GM19324 (cell line): ENCODE results near the gene THAP3.

ENCODE experiments used
- ATAC-seq: cut with Tn5 transposase; IDR thresholded peaks from one replicate; pipeline ENCODE4 v1.9.1; 2021; ENCODE audit warnings: mild to moderate bottlenecking, moderate library complexity; ENCODE audit not compliant: unreplicated experiment, low FRiP score

Gene THAP3, protein sequence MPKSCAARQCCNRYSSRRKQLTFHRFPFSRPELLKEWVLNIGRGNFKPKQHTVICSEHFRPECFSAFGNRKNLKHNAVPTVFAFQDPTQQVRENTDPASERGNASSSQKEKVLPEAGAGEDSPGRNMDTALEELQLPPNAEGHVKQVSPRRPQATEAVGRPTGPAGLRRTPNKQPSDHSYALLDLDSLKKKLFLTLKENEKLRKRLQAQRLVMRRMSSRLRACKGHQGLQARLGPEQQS

DNA sequence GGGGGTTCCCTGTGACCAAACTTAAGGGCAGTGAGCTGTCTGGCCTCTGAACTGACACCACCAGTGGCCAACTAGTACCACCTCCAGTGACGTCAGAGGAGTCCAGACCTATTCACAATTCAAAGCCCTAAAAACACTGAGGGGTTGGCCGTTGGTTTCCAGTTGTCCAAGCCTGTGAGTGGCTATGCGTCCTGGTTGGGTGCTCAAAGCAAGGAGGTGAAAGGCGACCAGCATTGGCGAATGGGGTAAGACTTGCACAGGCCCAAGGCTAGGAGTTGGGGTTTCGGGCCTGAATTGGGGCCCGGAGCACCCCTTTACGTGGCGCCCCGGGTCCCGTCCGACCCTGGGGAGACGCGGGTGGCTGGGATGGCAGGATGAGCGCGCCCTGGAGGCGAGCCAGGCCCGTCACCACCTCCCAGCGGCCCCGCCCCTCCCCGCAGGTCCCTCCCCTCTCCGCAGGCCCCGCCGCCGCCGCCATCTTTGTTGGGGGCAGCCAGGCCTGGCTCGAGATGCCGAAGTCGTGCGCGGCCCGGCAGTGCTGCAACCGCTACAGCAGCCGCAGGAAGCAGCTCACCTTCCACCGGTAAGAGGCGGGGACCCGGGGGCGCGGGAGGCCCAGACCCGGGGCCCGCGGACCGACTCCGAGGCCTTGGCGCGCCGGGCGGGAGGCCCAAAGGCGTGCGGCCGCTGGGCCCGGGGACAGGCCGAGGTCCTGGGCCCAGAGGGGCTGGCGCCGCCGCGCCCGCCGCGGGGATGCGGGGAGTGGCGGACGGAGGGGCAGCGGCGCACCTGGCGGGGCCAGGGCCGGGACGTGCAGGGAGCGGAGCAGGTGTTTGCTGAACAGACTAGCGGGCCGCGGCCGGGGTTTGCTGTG is at the start of gene THAP3:
Gene THAP3, plus strand, starts transcription at position 159 of the 874 bp plus-strand sequence. Its CDS starts 351 bp downstream, at position 510.
- peak; percentile 78 for ATAC-seq

DNA sequence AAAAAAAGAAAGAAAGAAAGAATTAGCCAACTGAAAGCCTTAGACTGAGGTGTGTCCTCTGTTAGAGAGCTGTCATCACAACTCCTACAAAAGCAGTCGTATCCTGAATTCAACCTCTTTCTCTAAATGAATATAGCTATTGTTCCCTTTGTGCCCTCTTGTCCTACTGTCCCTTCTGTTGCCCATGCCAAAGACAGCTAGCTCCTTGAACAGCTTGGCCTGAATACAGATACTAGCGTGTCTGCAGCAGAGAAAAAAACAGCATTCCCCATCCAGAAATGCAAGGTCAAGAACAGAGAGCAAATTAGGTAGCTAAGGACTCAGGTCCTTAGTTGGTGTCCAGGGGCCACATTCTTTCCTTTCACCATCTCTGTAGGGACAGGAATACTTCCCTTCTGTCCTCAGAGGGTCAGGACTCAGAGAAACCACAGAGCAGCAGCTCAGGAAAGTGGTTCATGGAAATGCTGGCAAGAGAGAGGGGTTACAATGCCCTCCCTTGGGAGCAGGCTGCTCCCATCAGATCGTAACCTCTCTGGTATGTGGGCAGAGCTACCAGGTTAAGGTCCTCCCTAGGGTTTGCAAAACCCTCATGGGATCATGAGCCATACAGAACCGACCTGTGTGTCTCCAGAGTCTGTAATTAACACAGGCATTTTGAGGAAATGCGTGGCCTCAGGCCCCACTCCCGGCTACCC is 46.7 kb upstream of the THAP3 start:
- ATAC-seq: no peak

DNA sequence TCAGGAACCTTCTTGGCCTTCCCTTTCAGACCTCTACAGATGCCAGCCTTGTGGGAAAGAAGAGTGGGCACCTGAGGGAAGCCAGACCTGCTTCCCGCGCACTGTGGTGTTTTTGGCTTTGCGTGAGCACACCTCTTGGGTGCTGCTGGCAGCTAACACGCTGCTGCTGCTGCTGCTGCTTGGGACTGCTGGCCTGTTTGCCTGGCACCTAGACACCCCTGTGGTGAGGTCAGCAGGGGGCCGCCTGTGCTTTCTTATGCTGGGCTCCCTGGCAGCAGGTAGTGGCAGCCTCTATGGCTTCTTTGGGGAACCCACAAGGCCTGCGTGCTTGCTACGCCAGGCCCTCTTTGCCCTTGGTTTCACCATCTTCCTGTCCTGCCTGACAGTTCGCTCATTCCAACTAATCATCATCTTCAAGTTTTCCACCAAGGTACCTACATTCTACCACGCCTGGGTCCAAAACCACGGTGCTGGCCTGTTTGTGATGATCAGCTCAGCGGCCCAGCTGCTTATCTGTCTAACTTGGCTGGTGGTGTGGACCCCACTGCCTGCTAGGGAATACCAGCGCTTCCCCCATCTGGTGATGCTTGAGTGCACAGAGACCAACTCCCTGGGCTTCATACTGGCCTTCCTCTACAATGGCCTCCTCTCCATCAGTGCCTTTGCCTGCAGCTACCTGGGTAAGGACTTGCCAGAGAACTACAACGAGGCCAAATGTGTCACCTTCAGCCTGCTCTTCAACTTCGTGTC is 45.9 kb upstream of the THAP3 start:
- no peak for ATAC-seq

DNA sequence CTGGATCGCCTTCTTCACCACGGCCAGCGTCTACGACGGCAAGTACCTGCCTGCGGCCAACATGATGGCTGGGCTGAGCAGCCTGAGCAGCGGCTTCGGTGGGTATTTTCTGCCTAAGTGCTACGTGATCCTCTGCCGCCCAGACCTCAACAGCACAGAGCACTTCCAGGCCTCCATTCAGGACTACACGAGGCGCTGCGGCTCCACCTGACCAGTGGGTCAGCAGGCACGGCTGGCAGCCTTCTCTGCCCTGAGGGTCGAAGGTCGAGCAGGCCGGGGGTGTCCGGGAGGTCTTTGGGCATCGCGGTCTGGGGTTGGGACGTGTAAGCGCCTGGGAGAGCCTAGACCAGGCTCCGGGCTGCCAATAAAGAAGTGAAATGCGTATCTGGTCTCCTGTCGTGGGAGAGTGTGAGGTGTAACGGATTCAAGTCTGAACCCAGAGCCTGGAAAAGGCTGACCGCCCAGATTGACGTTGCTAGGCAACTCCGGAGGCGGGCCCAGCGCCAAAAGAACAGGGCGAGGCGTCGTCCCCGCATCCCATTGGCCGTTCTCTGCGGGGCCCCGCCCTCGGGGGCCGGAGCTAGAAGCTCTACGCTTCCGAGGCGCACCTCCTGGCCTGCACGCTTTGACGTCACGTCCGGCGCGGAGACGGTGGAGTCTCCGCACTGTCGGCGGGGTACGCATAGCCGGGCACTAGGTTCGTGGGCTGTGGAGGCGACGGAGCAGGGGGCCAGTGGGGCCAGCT is 45.1 kb upstream of the THAP3 start, which contains the start of gene ZBTB48:
Gene ZBTB48, plus strand, starts transcription at position 621 of the 745 bp plus-strand sequence. CDS start 616 bp downstream, outside the sequence.
- ATAC-seq: peak; percentile 95

DNA sequence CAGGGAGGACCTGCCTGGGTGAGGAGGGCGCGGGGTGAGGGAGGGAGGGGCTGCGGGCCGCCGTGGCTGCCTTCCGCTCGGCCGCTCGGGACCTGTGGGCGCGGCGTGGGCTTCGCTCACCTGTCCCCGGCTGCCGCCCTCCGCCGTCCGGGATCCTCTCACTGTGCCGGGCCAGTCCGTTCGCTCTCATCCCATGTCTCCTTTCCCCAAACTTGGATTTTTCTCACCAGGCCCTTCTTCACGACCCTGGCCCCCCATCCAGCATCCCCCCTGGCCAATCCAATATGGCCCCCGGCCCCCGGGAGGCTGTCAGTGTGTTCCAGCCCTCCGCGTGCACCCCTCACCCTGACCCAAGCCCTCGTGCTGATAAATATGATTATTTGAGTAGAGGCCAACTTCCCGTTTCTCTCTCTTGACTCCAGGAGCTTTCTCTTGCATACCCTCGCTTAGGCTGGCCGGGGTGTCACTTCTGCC is 44.5 kb upstream of the THAP3 start:
- ATAC-seq: no peak

DNA sequence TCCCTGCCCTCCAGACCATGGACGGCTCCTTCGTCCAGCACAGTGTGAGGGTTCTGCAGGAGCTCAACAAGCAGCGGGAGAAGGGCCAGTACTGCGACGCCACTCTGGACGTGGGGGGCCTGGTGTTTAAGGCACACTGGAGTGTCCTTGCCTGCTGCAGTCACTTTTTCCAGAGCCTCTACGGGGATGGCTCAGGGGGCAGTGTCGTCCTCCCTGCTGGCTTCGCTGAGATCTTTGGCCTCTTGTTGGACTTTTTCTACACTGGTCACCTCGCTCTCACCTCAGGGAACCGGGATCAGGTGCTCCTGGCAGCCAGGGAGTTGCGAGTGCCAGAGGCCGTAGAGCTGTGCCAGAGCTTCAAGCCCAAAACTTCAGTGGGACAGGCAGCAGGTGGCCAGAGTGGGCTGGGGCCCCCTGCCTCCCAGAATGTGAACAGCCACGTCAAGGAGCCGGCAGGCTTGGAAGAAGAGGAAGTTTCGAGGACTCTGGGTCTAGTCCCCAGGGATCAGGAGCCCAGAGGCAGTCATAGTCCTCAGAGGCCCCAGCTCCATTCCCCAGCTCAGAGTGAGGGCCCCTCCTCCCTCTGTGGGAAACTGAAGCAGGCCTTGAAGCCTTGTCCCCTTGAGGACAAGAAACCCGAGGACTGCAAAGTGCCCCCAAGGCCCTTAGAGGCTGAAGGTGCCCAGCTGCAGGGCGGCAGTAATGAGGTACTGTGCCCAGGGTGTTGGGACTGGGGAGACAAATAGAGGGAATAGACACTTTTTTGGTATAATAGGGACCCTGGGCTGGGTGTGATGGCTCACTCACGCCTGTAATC is 43.9 kb upstream of the THAP3 start:
- no peak for ATAC-seq

DNA sequence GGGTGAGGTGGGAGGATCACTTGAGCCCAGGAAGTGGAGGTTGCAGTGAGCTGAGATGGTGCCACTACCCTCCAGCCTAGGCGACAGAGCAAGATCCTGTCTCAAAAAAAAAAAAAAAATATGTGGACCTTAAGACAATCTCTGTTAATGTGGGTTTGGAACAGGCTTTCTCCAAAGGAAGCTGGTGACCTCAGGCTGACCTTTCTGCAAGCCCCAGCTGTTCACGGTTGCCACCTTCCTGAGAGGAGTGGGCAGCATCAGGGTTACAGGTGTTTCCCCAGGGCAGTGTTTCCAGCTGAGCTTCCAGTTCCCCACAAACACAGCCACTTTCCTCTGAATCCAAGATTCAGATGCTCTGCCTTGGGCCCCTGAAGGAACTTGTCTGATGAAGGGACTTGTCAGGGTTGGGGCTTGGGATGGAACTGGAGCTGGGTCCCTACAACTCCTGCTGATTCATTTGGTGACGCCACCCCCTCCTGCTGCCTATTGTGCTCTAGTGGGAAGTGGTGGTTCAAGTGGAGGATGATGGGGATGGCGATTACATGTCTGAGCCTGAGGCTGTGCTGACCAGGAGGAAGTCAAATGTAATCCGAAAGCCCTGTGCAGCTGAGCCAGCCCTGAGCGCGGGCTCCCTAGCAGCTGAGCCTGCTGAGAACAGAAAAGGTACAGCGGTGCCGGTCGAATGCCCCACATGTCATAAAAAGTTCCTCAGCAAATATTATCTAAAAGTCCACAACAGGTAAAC is 42.9 kb upstream of the THAP3 start:
- no peak for ATAC-seq

DNA sequence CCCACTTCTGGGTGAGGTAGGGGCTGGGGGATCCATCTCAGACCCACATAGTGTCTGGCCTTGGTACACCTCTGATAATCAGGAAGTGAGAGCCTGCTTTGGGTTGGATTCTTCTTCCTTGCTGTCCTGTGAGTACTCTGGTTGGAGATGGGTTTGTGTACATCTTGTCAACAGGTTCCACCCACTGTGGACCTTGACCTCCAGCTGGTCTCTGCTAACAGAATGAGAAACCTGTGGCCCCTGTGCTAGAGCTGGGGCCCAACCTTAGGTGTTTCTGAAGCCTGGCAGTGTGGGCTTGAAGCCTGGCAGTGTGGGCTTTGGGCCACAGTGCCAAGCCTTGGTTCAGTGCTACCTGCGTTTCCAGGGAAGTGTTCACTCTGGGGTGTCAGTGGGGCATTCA is 42.3 kb upstream of the THAP3 start:
- peak; percentile 28 for ATAC-seq

DNA sequence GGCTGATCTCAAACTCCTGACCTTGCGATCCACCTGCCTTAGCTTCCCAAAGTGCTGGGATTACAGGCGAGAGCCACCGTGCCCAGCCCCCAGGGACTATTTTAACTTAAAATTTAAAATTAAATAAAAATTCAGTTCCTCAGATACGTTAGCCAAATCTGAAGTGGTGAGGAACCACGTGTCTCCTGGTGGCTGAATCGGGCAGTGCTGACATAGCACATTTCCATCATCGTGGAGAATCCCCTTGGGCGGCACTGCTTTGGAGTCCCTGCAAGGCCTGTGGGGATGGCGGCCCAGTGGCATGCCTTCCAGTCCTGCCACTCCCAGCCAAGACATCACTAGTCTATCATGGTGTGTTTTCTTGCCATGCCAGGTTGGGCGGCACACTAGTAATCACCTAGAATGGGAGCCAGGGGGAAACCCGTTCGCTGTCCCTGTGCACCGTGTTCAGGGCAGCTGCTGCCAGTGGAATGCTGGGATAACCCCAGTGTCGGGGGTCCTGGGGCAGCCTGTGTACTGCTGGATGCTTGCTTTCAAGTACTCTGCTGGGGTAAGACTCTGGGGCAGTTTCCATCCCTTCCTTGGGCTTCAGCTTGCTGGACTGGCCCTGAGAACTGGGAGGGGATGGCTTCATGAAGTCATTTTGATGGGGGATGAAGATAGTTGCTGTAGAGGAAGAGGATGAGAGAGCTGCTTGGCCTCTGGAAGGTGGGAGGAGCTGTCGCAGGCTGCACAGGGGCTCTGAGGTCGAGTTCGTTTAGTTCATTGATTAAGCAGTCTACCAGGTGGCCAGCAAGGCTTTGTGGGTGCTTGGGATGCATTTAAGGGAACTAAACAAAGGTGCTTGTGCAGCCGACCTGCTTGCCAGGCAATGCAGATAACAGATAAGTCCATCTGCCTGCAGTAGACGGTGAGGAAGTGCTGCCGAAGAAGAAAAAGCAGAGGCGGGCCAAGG is 40.3 kb upstream of the THAP3 start:
- ATAC-seq: no peak

DNA sequence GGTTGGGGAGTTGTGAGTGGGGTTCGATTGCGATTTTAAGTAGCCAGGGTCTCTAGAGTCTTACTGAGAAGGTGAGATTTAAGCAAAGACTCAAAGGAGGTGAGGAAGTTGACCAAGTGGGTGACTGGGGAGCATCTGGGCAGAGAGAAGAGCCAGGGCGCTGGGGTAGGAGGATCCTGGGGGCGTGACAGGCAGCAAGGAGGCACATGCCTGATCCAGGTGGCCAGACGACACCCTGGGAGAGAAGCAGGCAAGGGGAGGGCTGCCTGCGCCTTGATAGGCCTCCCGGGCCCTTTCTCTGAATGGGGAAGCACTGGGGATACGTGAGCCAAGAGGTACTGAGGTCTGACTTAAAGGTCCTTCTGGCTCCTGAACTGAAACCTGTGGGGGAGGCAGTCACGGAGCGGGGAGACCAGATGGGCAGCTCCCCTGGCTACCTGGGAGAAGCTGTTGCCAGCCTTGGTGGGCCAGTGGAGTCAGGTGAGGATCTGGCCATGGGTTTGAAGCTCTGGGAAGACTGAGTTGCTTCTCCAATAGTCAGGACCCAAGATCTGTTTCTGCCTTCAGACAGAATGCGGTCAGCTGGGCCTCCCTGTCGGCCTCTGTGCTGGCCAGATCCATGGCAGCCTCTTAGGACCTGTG is 39.5 kb upstream of the THAP3 start:
- ATAC-seq: no peak

DNA sequence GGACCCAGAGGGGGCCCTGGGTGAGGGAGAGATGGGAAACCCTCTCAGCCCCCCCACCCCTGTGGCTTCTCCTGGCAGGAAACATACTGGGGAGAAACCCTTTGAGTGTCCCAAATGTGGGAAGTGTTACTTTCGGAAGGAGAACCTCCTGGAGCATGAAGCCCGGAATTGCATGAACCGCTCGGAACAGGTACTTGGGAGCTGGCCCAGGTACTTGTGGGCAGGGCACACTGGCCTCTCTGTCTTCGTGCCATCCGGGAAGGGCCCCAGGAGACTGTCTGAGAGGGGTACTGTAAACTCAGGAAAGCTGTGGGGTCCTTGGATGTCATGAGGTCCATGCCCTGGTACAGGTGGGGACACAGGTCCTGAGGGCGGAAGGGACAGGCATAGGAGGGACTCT is 38.8 kb upstream of the THAP3 start:
- ATAC-seq: no peak

DNA sequence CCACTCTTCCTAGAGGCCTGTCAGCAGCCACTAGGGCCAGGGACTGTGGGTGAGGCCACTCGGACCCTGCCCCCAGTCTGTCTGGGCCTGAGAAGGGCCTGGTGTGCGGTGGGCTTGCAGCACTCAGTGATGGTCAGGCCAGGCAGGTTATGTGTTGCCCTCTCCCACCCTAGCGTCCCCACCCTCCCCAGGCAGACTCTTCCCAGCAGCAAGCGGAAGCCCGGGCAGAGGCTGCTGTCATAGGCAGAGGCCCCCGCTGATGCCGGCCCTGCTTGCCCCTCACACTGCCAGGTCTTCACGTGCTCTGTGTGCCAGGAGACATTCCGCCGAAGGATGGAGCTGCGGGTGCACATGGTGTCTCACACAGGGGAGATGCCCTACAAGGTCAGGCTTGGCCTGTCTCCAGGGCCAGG is 38.3 kb upstream of the THAP3 start:
- no peak for ATAC-seq

DNA sequence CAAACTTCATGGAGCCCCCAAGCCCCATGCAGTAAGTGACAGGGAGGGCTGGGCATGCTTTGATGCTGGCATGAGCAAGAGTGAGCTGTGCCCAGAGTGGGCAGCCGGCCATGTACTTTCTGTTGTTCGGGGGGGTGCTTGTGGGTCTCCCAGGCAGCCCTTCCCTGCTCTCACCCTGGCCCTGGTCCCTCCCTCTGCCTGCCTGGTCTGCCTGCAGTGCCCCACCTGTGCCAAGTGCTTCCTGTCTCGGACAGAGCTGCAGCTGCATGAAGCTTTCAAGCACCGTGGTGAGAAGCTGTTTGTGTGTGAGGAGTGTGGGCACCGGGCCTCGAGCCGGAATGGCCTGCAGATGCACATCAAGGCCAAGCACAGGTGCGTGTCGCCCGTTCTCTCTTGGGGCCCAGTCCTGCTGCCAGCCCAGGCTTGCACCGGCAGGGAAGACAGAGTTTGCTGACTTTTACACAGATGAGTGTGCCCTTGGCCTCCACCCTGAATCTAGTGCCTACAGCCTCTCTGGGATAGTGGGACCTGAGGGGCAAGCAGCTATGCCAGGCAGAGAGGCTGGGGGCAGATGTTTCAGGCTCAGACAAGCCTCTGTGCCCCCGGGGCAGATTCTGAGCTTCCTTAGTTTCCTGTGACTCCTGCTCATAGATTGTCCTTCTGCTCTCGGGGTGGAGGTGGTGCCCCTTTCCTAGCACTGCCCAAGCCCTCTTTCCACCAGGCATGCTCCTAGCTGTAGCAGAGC is 37.2 kb upstream of the THAP3 start:
- ATAC-seq: no peak

DNA sequence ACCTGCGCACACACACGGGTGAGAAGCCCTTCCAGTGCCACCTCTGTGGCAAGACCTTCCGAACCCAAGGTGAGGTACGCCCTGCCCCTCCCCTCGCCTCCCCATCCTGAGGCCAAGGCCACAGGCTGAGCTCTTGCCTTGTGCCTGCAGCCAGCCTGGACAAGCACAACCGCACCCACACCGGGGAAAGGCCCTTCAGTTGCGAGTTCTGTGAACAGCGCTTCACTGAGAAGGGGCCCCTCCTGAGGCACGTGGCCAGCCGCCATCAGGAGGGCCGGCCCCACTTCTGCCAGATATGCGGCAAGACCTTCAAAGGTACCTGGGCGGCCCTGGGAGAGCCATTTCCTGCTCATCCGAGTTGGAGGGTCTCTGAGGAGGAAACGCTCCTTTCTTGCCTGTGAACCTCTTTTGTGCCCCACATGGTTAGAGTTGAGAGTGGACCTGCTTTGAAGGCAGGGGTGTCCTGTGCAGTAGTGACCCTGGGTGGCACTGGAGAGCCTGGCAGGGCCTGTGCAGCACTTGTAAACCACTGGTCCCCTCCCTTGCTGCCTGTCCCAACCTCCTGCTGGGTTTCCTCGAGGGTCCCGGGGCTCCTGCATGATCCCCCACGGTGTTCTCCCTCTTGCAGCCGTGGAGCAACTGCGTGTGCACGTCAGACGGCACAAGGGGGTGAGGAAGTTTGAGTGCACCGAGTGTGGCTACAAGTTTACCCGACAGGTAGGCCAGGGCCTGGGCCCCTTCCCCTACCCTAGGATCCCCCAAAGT is 36.4 kb upstream of the THAP3 start:
- no peak for ATAC-seq

DNA sequence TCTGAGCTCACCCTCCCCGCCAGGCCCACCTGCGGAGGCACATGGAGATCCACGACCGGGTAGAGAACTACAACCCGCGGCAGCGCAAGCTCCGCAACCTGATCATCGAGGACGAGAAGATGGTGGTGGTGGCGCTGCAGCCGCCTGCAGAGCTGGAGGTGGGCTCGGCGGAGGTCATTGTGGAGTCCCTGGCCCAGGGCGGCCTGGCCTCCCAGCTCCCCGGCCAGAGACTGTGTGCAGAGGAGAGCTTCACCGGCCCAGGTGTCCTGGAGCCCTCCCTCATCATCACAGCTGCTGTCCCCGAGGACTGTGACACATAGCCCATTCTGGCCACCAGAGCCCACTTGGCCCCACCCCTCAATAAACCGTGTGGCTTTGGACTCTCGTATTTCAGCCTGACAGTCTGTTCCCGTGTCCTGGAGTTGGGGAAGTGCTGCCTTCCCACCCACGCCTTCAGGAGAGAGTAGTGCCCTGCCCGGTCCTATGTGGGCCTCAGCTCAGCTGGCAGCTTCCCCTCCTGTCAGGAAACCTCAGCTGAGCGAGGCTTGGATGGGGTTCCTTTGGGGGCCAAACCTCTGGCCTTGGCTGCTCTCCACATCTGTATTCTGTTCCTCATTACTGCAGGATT is 35.7 kb upstream of the THAP3 start:
- ATAC-seq: no peak
